ENCODE results near the gene ZEB2.

Gene ZEB2

DNA sequence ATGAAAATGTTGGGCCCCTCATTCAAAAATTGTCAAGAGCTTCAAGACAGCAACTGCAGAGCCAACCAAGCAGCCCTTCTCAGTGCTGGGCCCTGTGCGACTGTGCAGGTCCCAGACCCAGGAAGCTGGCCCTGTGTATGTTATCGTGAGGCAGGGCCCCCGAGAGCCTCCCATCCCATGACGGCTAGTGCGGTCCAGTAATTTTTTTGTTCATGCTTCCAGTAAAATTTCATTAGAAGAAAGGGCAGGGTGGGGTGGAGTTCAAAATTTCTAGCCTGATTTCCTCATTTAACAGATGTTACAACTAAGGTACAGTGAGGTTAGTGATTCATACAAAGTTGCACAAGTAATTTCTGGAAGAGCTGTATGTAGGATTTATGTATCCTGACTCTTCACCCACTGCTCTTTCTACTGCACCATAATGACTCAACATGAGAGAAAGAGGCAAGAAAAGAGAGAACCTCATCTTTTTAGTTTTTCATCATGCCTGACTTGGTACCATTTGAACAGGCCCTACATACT, 105.5 kb downstream of the ZEB2 start:
- DNase-seq, result no peak

GRCh38 chr2:144412709-144413108, 107.2 kb downstream of the ZEB2 start:
- no peak for DNase-seq

DNA sequence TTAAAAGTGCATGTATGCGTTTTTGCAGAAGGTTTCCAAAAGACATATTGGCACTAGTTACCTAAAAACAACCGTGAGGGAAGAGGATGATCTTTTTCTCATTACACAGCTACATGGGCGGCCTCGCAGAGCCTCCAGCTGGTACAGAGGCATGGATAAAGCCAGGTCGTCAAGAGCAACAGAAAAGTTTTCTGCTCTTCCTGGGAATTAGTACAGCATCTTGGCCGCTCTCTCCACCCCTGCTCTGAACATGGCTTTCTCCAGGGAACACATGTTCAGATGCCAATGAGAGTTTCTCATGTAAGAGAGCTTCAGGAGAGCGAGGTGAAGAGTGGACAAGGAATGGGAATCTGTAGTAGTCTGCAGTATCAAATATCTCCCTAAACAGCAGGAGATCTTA, 108.4 kb downstream of the ZEB2 start:
- DNase-seq, result no peak

DNA sequence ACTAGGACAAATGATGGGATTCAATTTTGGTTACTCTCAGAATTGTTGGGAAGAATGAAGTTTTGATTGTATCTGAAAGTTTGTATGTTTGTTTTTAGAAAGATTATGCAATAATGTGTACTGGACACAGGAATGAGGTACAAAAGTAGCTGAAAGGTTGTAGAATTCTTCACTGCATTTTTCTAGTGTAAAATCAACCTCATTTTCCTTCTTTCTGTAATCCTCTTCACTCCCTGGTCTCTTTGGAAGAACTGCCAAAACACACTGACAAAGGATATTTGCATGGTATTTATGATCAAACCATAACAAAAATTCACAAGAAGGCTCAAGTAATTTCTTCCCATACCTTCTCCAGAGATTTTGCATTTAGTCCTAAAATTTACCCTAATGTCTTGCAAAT, 110.7 kb downstream of the ZEB2 start:
- DNase-seq, result no peak

DNA sequence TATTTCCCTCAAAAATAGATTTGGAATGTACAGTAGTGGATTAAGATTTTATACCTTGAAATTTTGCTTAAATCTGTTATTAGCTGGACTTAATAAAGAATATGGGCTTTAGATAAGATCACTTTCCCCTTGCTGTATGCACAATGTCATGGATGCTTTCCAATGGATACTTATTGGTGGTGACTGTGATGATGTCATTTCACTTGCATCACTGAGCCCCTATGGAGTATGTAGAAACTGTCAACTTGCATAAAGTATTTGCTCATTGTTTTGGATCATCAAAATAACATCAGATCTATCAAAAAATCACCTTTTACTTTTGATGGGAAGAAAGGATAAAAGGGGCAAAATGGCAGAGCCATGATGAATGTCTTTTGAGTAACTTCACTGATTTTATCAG, 112.7 kb downstream of the ZEB2 start:
- DNase-seq, result no peak

DNA sequence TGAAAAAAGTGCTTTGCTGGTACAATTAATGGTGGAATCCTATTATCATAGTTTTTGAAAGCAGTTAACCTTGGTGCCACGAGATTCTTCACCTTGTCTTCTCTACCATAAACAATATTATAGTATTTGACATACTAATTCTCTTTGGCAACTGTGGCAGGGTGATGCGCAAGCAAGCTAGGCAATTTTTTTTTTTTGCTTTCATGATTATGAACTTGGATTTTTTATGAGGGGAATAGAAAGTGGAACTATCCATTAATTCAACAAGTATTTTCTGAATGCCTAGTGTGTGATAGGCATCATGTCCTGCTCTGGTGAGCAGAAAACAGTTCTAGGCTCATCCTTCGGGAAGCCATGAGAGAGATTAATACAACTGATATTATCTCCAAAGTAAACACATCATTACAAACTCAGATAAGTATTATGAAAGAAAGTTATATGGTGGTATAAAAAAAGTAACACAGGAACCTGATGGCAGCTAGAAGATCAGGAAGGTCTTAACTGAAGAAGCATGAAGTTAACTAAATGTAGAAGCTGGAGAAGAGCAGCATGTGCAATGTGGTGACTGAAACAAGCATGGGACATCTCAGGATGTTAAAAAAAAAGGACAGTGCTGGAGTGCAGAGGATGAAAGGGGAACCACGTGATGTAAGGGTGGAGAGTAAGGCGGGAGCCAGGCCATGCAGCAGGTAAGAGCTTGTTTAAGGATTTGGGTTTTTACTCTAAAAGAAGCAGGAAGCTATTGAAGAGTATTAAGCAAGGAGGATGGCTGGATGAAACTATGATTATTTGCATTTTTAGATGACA, 113.7 kb downstream of the ZEB2 start:
- DNase-seq, result no peak

DNA sequence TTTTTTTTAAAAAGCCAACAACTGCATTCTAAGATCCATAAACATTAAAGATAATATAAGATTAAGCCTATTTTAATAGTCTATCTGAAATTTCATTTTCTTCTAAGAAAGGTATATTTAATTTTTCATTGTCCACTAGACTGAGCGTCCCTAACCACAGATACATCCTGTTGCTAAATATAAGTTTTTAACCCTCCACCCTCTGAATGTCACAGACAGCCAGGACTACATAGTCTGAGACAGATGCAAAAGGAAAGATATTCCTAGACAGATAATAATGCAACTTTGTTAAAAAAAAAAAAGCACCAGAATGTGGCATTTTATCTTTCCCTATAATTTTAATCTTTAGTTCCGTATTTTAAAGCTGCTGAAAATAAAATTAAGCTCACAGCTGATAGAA, 114.6 kb downstream of the ZEB2 start:
- no peak for DNase-seq

DNA sequence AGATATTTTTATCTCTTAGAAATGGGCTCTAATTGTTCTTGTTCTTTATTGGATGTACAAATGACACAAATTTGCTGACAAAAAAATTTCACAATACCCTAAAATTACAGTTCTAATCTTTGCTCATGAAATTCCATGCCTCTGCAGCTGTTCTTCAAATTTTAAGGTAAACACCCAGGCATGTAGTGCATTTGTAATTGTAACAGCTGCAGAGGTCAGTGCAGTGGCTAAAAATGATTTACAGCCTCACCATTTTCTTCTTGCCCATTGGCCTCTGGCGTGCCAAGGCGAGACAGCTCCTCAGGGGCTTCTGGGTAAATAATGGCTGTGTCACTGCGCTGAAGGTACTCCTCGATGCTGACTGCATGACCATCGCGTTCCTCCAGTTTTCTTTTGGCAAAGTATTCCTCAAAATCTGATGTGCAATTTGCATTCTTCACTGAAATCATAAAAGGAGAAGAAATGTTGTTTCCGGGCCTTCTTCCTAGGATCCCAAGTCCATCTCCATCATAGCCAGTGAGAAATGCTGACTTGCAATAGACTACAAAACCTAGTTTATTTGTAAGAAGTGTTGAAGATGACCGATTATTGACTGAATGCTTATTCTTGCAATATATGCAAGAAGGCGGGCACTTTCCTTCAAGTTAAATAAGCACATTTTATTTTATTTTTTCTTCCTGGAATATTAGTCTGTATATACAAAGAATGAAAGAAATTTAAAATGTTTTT, 115.2 kb downstream of the ZEB2 start:
- DNase-seq, result no peak

GRCh38 chr2:144403933-144404332, 116.0 kb downstream of the ZEB2 start:
- DNase-seq, result no peak

DNA sequence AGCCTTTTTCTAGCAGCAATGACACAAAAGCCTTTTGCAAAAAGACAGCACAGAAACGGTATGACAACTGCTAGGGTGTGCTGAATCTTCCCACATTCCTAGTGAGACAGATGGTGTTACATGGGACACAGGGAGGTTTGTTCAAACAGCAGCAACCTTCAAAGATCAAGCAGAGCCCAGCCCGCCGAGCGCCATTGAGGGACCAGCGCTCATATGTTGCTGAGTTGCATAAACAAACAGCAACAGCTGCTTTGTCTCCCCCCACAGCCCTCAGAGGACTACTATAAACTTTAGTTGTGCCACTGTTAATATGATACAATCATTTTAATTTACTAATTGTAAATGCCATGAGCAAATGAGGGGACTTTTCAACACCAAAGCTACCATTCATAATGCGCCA, 117.7 kb downstream of the ZEB2 start:
- DNase-seq, result no peak

- no peak for DNase-seq
Measured at GRCh38 chr2:144401036-144401435, 118.9 kb downstream of the ZEB2 start.

DNA sequence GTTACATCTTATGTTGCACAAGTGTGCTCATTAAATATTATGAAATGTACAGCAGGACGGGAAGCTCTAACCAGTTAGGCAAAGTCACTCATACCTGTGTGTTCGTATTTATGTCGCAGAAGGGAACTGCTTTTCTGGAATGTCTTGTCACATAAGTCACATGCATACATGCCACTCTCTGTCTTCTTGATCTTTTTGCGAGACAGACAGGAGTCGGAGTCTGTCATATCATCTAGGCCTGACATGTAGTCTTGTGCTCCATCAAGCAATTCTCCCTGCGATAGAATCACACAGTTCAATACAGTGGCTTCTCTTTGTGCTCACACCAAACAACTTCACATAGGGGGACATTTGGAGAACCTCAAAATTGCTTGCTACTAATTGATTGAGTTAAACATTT, 123.6 kb downstream of the ZEB2 start:
- no peak for DNase-seq

- no peak for DNase-seq
Measured at GRCh38 chr2:144390424-144391020, 129.4 kb downstream of the ZEB2 start.

- no peak for DNase-seq
Measured at GRCh38 chr2:144389930-144390311, 130.0 kb downstream of the ZEB2 start.

DNA sequence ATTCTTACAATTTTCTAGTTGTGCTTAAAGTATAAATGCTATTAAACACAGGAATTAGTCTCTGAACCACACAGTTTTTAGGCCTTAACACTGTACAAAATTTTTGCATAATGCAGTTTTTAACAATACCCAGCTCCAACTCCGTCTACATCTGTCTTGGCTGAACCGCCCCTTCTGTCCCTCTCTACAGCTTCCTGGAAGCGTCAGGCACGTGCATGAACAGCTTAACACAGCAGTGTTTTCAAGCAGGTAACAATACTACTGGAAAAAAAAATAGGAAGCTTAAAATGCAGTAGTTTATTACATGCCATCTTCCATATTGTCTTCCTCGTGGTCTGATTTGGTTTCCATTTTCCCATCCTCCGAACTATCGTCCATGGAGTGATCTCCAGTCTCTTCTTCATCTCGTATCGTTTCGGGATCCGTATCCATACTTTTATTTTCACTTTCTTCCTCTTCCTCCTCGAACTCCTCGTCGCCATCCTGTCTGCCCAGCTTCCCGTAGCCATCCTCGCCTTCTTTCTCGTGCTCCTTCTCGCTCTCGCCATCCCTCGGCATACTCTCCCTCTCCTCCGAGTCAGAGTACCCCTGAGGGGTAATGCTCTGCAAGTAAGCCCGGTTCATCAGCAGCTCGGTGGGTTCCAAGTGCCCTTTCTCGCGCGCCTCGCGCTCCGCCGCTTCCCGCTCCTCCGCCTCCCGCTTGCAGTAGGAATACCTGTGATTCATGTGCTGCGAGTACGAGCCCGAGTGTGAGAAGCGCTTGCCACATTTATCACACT, 130.6 kb downstream of the ZEB2 start:
- DNase-seq, result no peak

GRCh38 chr2:144385381-144385780, 134.5 kb downstream of the ZEB2 start:
- no peak for DNase-seq

GRCh38 chr2:144383571-144384100, 136.3 kb downstream of the ZEB2 start:
- no peak for DNase-seq

DNA sequence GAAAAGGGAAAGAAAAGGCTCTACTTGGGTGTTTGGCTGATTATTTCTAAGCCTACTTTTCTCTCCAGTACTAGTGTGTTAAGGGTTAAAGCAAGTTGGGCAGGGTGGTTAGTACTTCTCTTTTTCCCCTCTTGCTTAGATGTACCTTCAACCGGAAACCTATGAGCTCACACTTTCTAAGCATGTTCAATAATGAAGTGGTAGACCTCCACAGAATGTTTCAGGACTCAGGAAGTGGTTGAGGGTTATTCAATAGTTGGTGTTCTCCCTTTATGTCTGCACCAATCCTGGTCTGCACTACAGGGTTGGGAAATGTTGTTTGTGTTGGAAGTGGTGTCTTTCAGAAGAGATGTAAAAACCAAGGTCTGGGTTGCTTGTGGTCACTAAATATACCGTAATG, 137.1 kb downstream of the ZEB2 start:
- no peak for DNase-seq

DNA sequence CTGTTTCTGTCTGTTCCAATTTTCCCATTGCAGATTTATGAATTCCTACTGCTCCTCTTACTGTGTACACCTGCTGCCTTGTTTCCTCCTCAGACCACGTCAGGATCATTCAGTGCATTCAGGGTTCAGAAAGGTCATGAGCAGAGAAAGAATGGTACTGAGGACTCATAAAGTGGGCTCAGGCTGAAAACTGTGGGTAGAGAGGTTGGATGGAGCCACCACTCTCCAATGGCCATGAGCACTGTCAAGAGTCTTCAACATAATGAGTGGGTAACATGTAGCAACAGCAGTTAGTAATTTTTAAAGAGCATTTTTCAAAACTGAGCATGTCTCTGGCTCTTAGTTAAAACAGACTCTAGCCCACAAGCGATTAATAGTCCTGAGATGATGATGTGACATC, 138.2 kb downstream of the ZEB2 start:
- no peak for DNase-seq

GRCh38 chr2:144379851-144380311, 140.0 kb downstream of the ZEB2 start:
- no peak for DNase-seq

GRCh38 chr2:144378551-144378950, 141.4 kb downstream of the ZEB2 start:
- no peak for DNase-seq

DNA sequence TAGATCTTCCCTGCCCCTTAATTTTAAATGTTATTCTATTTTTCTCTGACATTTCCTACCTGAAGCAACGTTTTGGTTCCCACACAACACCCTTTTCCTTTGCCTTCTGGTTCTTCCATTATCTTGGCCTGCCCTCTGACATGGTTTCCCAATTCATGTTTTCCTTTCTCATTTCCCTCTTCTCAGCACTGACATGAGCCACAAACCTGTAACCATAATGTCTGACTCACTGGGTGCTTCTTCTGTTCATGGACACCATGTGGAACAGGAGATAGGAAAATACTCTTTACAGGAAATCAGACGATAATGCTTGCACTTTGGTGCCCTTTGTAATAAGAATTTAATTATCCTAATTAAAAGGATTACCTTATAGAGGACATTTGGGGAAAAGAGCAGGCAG, 142.0 kb downstream of the ZEB2 start:
- no peak for DNase-seq

GRCh38 chr2:144376926-144377325, 143.0 kb downstream of the ZEB2 start:
- DNase-seq, result no peak
